Measurements from ENCODE around the gene CYP4A11. TPM values are rescaled to one million over a fixed set of nuclear protein-coding genes. Genes with fewer than 3 reads are reported as not detected.
"Not testable (repeated sequence)": the region's sequence is repeated elsewhere in the genome, so short reads cannot be mapped to it uniquely, and the experiment has no call there.

The CYP4A11 gene
- total RNA-seq, 2 donors from 2014 or later, result 0.57 TPM; not detected in 1

DNA sequence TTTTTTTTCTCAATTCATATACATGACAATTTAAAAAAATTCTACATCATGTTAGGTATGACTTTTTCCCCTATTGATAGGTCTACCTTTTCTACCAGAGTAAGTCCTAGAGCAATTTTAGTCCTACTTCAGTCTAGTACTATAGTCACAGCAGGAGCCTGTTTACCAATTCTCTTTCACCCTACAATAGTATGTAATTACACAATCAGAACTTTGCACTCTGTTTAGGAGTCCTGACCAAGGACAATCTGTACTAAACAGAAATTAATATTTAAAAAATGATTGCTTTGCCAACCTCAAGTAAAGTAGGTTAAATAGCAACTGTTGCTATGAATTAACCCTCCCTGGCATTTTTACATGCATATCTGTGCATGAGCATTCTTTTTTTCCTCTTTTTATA is 810 bp upstream of the CYP4A11 start:
- no peaks in the 10 kb centered on the region for H3K36me3 ChIP-seq
- intact Hi-C loops (cut with DNase I), result no loop called here
- TF ChIP-seq, protein P1, sequence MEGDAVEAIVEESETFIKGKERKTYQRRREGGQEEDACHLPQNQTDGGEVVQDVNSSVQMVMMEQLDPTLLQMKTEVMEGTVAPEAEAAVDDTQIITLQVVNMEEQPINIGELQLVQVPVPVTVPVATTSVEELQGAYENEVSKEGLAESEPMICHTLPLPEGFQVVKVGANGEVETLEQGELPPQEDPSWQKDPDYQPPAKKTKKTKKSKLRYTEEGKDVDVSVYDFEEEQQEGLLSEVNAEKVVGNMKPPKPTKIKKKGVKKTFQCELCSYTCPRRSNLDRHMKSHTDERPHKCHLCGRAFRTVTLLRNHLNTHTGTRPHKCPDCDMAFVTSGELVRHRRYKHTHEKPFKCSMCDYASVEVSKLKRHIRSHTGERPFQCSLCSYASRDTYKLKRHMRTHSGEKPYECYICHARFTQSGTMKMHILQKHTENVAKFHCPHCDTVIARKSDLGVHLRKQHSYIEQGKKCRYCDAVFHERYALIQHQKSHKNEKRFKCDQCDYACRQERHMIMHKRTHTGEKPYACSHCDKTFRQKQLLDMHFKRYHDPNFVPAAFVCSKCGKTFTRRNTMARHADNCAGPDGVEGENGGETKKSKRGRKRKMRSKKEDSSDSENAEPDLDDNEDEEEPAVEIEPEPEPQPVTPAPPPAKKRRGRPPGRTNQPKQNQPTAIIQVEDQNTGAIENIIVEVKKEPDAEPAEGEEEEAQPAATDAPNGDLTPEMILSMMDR (IDR thresholded peaks at IDR 0.05), result no peak
- H3K4me3 ChIP-seq, result no peak overlapping the region
- DNase-seq, result no peak
- H3K9me3 ChIP-seq, result no peaks in the 10 kb centered on the region
- no peak overlapping the region for H3K9ac ChIP-seq (ENCODE audit: low read depth in 2 of 2, low read length in 2 of 2)
- H3K4me1 ChIP-seq, result no peaks in the 10 kb centered on the region
- no peaks in the 10 kb centered on the region for H3K27me3 ChIP-seq
- H3K27ac ChIP-seq, result no peak overlapping the region

DNA sequence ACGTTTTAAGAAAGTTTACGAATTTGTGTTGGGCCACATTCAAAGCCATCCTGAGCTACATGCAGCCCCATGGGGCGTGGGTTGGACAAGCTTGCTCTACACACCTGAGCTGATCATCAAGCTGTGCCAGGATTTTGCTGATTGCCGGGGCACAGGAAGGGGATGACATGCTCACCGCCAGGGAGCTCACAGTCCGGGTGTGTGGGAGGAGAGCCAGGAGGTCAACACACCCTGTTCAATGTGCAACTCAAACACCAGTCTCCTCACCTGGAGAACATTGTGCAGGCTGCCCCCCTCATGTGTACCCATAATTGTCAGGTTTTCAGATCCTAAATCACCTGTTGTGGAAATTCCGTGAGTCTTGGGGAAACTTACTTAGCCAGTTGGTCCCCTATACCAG is 969 bp downstream of the CYP4A11 start:
- H3K4me1 ChIP-seq, result no peaks in the 10 kb centered on the region
- TF ChIP-seq, protein P1 (IDR thresholded peaks at IDR 0.05), result no peak
- peak; percentile 24 for DNase-seq
- no peaks in the 10 kb centered on the region for H3K9me3 ChIP-seq
- no peak overlapping the region for H3K4me3 ChIP-seq
- no peak overlapping the region for H3K9ac ChIP-seq (ENCODE audit: low read depth in 2 of 2, low read length in 2 of 2)
- H3K36me3 ChIP-seq, result no peaks in the 10 kb centered on the region
- no peaks in the 10 kb centered on the region for H3K27me3 ChIP-seq
- no peak overlapping the region for H3K27ac ChIP-seq
- intact Hi-C loops (cut with DNase I), result no loop called here

DNA sequence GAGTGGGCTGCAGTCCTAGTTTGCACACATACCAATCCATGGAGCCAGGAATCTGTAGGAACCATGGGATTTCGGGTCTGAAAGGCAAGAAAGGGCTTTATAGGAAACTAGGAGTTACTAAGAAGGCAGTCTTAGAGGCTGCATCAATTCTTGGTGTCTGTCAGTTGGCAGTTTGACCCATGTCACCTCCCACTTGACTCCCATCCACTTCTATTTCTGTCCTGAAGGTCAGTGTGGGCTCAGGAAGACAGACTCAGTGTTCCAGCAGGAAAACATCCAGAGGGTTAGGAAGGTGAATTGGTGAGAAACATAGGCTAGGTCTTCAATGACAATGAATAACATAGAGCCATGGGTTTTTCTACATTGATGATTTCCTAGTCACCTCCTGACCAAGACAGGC is 4.0 kb downstream of the CYP4A11 start:
- Histone ChIP-seq H3K9ac (ENCODE audit: low read depth in 2 of 2, low read length in 2 of 2) (no peak overlapping the region), H3K9me3 (no peaks in the 10 kb centered on the region), H3K4me3 (no peak overlapping the region), H3K27ac (no peak overlapping the region), H3K27me3 (no peaks in the 10 kb centered on the region), H3K4me1 (no peaks in the 10 kb centered on the region), H3K36me3 (no peaks in the 10 kb centered on the region)
- no peak for DNase-seq
- TF ChIP-seq, protein P1 (IDR thresholded peaks at IDR 0.05), result no peak
- intact Hi-C loops (cut with DNase I), result no loop called here

DNA sequence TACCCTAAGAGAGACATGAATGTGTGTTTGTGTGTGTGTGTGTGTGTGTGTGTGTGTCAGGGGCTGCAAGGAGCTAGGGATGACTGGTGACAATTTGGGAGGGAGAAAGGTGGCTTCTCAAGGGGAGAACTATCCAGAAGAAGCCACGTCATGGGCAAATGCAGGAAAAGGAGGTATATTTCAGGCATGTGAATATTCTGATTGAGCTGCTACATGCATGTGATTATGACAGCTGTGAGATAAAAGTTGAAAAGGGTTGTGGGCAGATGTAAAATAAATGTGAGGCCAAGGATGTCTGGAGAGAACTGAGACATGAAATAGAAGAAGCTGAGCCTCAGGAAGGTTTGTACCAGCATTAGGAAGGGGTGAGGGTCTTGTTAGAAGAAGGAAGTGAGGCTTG is 4.5 kb downstream of the CYP4A11 start:
- H3K9ac ChIP-seq (ENCODE audit: low read depth in 2 of 2, low read length in 2 of 2), result no peak overlapping the region
- H3K4me3 ChIP-seq, result no peak overlapping the region
- H3K4me1 ChIP-seq, result no peaks in the 10 kb centered on the region
- intact Hi-C loops (cut with DNase I), result no loop called here
- TF ChIP-seq, protein P1 (IDR thresholded peaks at IDR 0.05), result no peak
- H3K36me3 ChIP-seq, result no peaks in the 10 kb centered on the region
- no peaks in the 10 kb centered on the region for H3K9me3 ChIP-seq
- DNase-seq, result no peak
- H3K27me3 ChIP-seq, result no peaks in the 10 kb centered on the region
- H3K27ac ChIP-seq, result no peak overlapping the region

DNA sequence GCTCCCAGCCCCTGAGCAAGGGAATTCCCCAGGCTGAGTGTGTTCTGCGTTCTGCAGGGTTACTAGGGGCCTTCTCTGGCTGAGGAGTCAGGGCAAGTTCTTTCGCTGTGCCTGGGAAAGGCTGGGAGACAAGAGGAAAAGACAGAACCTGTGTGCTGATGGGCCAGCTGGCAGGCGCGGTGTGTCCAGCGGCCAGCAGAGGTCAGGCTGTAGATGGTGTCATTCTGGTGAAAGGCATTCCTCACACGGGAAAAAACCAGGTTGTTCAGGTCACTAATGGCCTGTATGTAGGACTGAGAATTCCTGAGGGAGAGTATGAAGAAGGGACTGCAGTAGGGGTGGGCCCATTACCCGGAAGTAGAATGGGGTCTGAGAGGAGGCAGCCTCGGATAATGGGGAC is 6.4 kb downstream of the CYP4A11 start:
- H3K27me3 ChIP-seq; H3K36me3 ChIP-seq; H3K9me3 ChIP-seq; H3K27ac ChIP-seq; H3K9ac ChIP-seq (ENCODE audit: low read depth in 2 of 2, low read length in 2 of 2); H3K4me1 ChIP-seq; H3K4me3 ChIP-seq; intact Hi-C loops (cut with DNase I): not testable (repeated sequence)
- peak; percentile 18 for DNase-seq
- TF ChIP-seq, protein P1 (IDR thresholded peaks at IDR 0.05), result peak; percentile 32

DNA sequence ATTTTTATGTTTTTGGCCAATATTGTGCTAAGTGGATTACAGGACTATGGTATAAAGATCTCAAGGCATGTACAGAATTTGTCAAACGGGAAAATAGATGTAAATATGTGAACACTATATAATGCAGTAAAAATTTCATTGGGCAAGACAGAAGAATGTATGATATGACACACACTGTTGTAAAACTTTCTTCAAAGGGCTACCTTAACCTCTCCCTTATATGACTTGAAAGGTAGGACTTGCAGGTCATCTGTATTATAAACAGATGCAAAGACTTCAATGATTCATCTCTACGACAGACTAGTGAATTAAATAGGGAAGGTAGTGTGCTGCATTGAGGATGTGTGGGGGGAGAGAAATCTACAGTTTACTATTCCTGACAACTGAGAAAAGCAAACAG is 9.3 kb downstream of the CYP4A11 start:
- H3K36me3 ChIP-seq; H3K27ac ChIP-seq; H3K9ac ChIP-seq (ENCODE audit: low read depth in 2 of 2, low read length in 2 of 2); DNase-seq; intact Hi-C loops (cut with DNase I); H3K27me3 ChIP-seq; H3K9me3 ChIP-seq; H3K4me1 ChIP-seq; H3K4me3 ChIP-seq: not testable (repeated sequence)
